H1 (cell line): ENCODE data around the gene ZBP1. TPM values are rescaled to one million over a fixed set of nuclear protein-coding genes. Genes with fewer than 3 reads are reported as not detected.

Experiments
- CTCF ChIA-PET: fragments of 300-600 bp; sonication (Branson Sonifier 250); formaldehyde crosslinking; loops from one replicate; lab custom pipeline; 2021; ENCODE audit not compliant: partially characterized antibody; lab: Charles Lee
- POLR2A ChIA-PET: fragments of 300-600 bp; sonication (Branson Sonifier 250); formaldehyde crosslinking; loops from one replicate; lab custom pipeline; 2021; ENCODE audit warnings: inconsistent platforms; ENCODE audit not compliant: partially characterized antibody; lab: Charles Lee
- DNase-seq, 2 experiments: peaks; one replicate each; pipeline versions ENCODE4 v3.0.0 to v3.0.0-alpha.2; 2010 to 2022; ENCODE audit warnings: low spot score in 2 of 2, low read depth in 1 of 2, mixed read lengths in 1 of 2
- FAIRE-seq: peaks from 2 replicates; lab custom pipeline; 2011; peaks lifted over from hg19 to GRCh38; lab: Jason Lieb, UNC
- H2AFZ ChIP-seq: 2 replicates; pipeline ENCODE4 v1.8.1; 2012; ENCODE audit warnings: low read length, inconsistent platforms
- H2AK5ac ChIP-seq: 2 replicates; pipeline ENCODE4 v1.6.1; 2013; ENCODE audit warnings: low read depth, low read length
- H2BK120ac ChIP-seq: replicated peaks from 2 replicates; pipeline ENCODE3; 2013; ENCODE audit warnings: low read depth, low read length, inconsistent platforms
- H2BK12ac ChIP-seq: 2 replicates; pipeline ENCODE4 v1.6.1; 2013; ENCODE audit warnings: low read depth, low read length
- H2BK15ac ChIP-seq: 2 replicates; pipeline ENCODE4 v1.6.1; 2013; ENCODE audit warnings: low read length
- H2BK20ac ChIP-seq: 2 replicates; pipeline ENCODE4 v1.6.1; 2013; ENCODE audit warnings: low read length
- H2BK5ac ChIP-seq: 2 replicates; pipeline ENCODE4 v1.6.1; 2013; ENCODE audit warnings: low read depth, low read length
- H3K14ac ChIP-seq: 2 replicates; pipeline ENCODE4 v1.6.1; 2013; ENCODE audit warnings: inconsistent platforms; ENCODE audit not compliant: insufficient read length
- H3K18ac ChIP-seq: 2 replicates; pipeline ENCODE4 v1.6.1; 2013; ENCODE audit warnings: low read length; ENCODE audit errors: extremely low read depth
- H3K23ac ChIP-seq: 2 replicates; pipeline ENCODE4 v1.6.1; 2013; ENCODE audit warnings: inconsistent platforms; ENCODE audit not compliant: insufficient read length
- H3K23me2 ChIP-seq: 2 replicates; pipeline ENCODE4 v1.6.1; 2013; ENCODE audit warnings: low read depth, low read length
- H3K27ac ChIP-seq: 2 replicates; pipeline ENCODE4 v1.6.1; 2011; ENCODE audit warnings: low read depth, low read length, inconsistent platforms
- H3K27me3 ChIP-seq, 4 experiments: replicated peaks in 1 of 4; 1 replicate in 1 of 4; 2 replicates in 3 of 4; pipeline versions ENCODE4 v1.6.1 to v1.8.1; 2011 to 2013; ENCODE audit warnings: low read length in 3 of 4, mild to moderate bottlenecking in 3 of 4, inconsistent platforms in 2 of 4, mixed read lengths in 2 of 4, moderate library complexity in 1 of 4; ENCODE audit not compliant: control insufficient read depth in 3 of 4, insufficient read depth in 3 of 4; ENCODE audit errors: extremely low read depth in 1 of 4
- H3K36me3 ChIP-seq, 4 experiments: 2 replicates each; pipeline versions ENCODE4 v1.6.1 to v1.8.1; 2011 to 2013; ENCODE audit warnings: mild to moderate bottlenecking in 4 of 4, low read length in 3 of 4, moderate library complexity in 2 of 4, control low read depth in 1 of 4, inconsistent platforms in 1 of 4; ENCODE audit not compliant: insufficient read depth in 4 of 4, control insufficient read depth in 2 of 4
- H3K4ac ChIP-seq: replicated peaks from 2 replicates; pipeline ENCODE3; 2013; ENCODE audit warnings: low read length, low read depth, mixed read lengths, inconsistent platforms; ENCODE audit not compliant: insufficient read length
- H3K4me1 ChIP-seq, 4 experiments: replicated peaks in 1 of 4; 1 replicate in 1 of 4; 2 replicates in 3 of 4; pipeline versions ENCODE4 v1.6.1 to v1.8.1; 2011 to 2013; ENCODE audit warnings: low read length in 3 of 4, inconsistent platforms in 2 of 4, mixed read lengths in 1 of 4; ENCODE audit not compliant: insufficient read depth in 4 of 4, control insufficient read depth in 3 of 4
- H3K4me2 ChIP-seq, 2 experiments: 2 replicates each; pipeline versions ENCODE4 v1.6.1 to v1.8.1; 2011 to 2013; ENCODE audit warnings: low read depth in 2 of 2, low read length in 2 of 2, control low read depth in 1 of 2, inconsistent platforms in 1 of 2, mild to moderate bottlenecking in 1 of 2; ENCODE audit not compliant: insufficient read depth in 1 of 2
- H3K4me3 ChIP-seq, 4 experiments: fragments of 200-600, 300-600 bp in 1 of 4; sonication (generic), shearing (Covaris generic), sonication (Bioruptor Twin) in 1 of 4; 2 replicates each; pipeline versions ENCODE4 v1.5.1 to v1.8.1; 2011 to 2016; ENCODE audit warnings: low read length in 4 of 4, low read depth in 3 of 4, control low read depth in 2 of 4, inconsistent platforms in 2 of 4, mild to moderate bottlenecking in 2 of 4, mixed read lengths in 1 of 4, moderate library complexity in 1 of 4; ENCODE audit not compliant: insufficient read depth in 2 of 4; ENCODE audit errors: extremely low read depth in 1 of 4
- H3K56ac ChIP-seq: replicated peaks from 2 replicates; pipeline ENCODE3; 2013; ENCODE audit warnings: low read depth, mild to moderate bottlenecking, mixed read lengths, low read length, inconsistent platforms; ENCODE audit not compliant: insufficient read length
- H3K79me1 ChIP-seq: 2 replicates; pipeline ENCODE4 v1.6.1; 2013; ENCODE audit warnings: low read depth, low read length, control low read depth
- H3K79me2 ChIP-seq, 2 experiments: 2 replicates each; pipeline versions ENCODE4 v1.6.1 to v1.8.1; 2012 to 2013; ENCODE audit warnings: low read length in 2 of 2, mild to moderate bottlenecking in 2 of 2, inconsistent platforms in 1 of 2; ENCODE audit not compliant: insufficient read depth in 2 of 2, control insufficient read depth in 1 of 2
- H3K9ac ChIP-seq, 4 experiments: replicated peaks in 1 of 4; 1 replicate in 1 of 4; 2 replicates in 3 of 4; pipeline versions ENCODE4 v1.6.1 to v1.8.1; 2011 to 2013; ENCODE audit warnings: low read depth in 3 of 4, low read length in 3 of 4, control low read depth in 2 of 4, mild to moderate bottlenecking in 2 of 4, moderate library complexity in 2 of 4, inconsistent platforms in 1 of 4; ENCODE audit errors: extremely low read depth in 1 of 4
- H3K9me3 ChIP-seq, 2 experiments: 2 replicates each; pipeline versions ENCODE4 v1.6.1 to v1.8.1; 2012 to 2013; ENCODE audit warnings: mild to moderate bottlenecking in 2 of 2, moderate library complexity in 2 of 2, control low read depth in 1 of 2, inconsistent platforms in 1 of 2, low read depth in 1 of 2, low read length in 1 of 2, mixed read lengths in 1 of 2; ENCODE audit not compliant: insufficient read depth in 2 of 2
- H4K20me1 ChIP-seq, 2 experiments: replicated peaks in 1 of 2; 2 replicates each; pipeline versions ENCODE3 to v1.8.1; 2011 to 2013; ENCODE audit warnings: inconsistent platforms in 2 of 2, low read length in 2 of 2, mild to moderate bottlenecking in 1 of 2; ENCODE audit not compliant: insufficient read depth in 2 of 2, control insufficient read depth in 1 of 2
- H4K5ac ChIP-seq: 2 replicates; pipeline ENCODE4 v1.6.1; 2013; ENCODE audit warnings: low read length, low read depth, mixed read lengths, inconsistent platforms; ENCODE audit not compliant: insufficient read length
- H4K8ac ChIP-seq: 2 replicates; pipeline ENCODE4 v1.8.0; 2013; ENCODE audit warnings: mild to moderate bottlenecking, moderate library complexity, low read length, inconsistent platforms; ENCODE audit not compliant: insufficient read depth; ENCODE audit errors: extremely low read depth
- H4K91ac ChIP-seq: replicated peaks from 2 replicates; pipeline ENCODE3; 2013; ENCODE audit warnings: low read length, mixed read lengths, inconsistent platforms; ENCODE audit not compliant: insufficient read length
- EZH2 ChIP-seq: fragments of 200-600 bp; sonication (generic); IDR thresholded peaks from 2 replicates; pipeline ENCODE4 v1.7.1; 2012; ENCODE audit warnings: low read depth, mild to moderate bottlenecking, moderate library complexity, low read length, inconsistent platforms; ENCODE audit not compliant: severe bottlenecking
- SP4 ChIP-seq: IDR thresholded peaks from 2 replicates; pipeline ENCODE4 v1.6.1; 2012; ENCODE audit warnings: low read length, inconsistent platforms
- TAF1 ChIP-seq: IDR thresholded peaks from 2 replicates; pipeline ENCODE4 v1.6.1; 2011; ENCODE audit warnings: mild to moderate bottlenecking, low read depth, low read length
- WGBS, 2 experiments: shearing (Covaris generic) in 1 of 2; methylation state at CpG; one replicate each; pipeline versions ENCODE4 v1.1.6 to v1.1.7; 2013 to 2015; ENCODE audit warnings: low lambda C conversion rate in 2 of 2, mixed read lengths in 2 of 2, inconsistent platforms in 1 of 2, low coverage in 1 of 2, missing lambda C conversion rate in 1 of 2; ENCODE audit not compliant: insufficient replicate concordance in 2 of 2, insufficient coverage in 1 of 2, insufficient read length in 1 of 2; ENCODE audit errors: extremely low coverage in 1 of 2, missing lambda C conversion rate in 1 of 2; 5-methylcytosine and 5-hydroxymethylcytosine counted together
- polyA plus RNA-seq, 7 experiments: library from polyadenylated mRNA; depleted of rRNA in 3 of 7; stranded (reverse) in 5 of 7; unstranded in 2 of 7; fragments of >200 nt in 5 of 7; fragments of 200-250 nt in 2 of 7; gene quantifications; 1 replicate in 5 of 7; 2 replicates in 1 of 7; 4 replicates in 1 of 7; pipeline versions ENCODE4 v1.2.1 to v1.2.3, GENCODE V29; 2011 to 2013; ENCODE audit warnings: missing spikeins in 2 of 7, mixed read lengths in 2 of 7
- total RNA-seq: library from RNA; stranded (reverse); fragmentation: NEBNext Ultra II Directional; extraction: Animal tissue kit (Norgen Biotek cat#: 25700); gene quantifications from 2 replicates; pipeline ENCODE4 v1.2.1, GENCODE V29; 2021

ZBP1 gene
- total and polyA plus RNA-seq, 2 of the 8 experiments (the other 6 are each of a cell fraction or from before 2014, with no cell fraction given): not detected

DNA sequence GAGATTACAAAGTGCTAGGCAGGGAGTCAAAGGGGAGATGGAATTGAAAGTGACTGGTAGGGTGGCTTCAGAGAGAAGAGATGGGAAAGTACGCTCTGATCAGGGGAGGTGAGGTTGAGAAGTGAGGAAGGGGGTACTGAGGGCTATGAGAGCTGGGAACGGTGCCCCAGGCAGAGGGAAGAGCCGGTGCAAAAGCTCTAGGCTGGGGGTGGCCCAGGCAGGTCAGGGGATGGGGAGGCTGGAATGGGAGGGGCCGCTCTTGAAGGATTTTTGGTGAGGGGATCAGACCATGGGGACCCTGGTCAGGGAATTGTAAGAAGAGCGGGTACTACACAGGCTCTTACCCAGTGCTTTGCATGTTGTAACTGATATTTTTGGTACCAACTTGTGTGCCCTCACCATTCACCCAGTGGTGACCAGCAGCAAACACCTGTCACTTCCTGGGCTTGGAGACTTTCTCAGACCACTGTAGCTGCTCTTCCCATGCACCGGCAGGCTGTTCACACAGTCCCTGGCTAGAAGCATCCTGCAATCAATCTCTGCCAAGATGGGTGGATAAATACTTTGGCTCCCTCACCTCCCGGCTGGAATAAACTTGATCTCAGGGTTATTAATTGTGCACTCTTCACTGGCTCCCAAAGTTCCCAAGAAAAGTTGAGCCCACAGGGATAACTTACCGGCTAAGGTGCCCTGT lies 35.3 kb downstream of the ZBP1 start:
- H3K56ac ChIP-seq: no peak overlapping the region
- no peak overlapping the region for H3K14ac ChIP-seq
- WGBS, 2 experiments: 91% methylated on average over 8 of the region's 8 CpGs; no CpG with 5 or more reads in 1 of the 2 experiments
- DNase-seq: no peak
- H3K18ac ChIP-seq: no peak overlapping the region
- TF ChIP-seq SP4 (no peak), EZH2 (no peak), TAF1 (no peak)
- H2BK15ac ChIP-seq: no peak overlapping the region; the same call in 1 of the 2 replicates
- H3K36me3 ChIP-seq: no peaks in the 10 kb centered on the region
- H3K79me2 ChIP-seq: no peaks in the 10 kb centered on the region
- H3K4me2 ChIP-seq: no peak overlapping the region
- no peak overlapping the region for H4K5ac ChIP-seq
- H2AFZ ChIP-seq: no peak overlapping the region
- no peak overlapping the region for H3K4me3 ChIP-seq
- no peak overlapping the region for H3K4ac ChIP-seq
- no peaks in the 10 kb centered on the region for H3K9me3 ChIP-seq
- H2AK5ac ChIP-seq: no peak overlapping the region
- CTCF ChIA-PET: interaction anchor here (0.9 to 5.6 kb wide), 9 partner anchors 10 to 123 kb away, joined by 4 to 67 read pairs (median 6); no protein-coding TSS in a partner anchor
- no peak overlapping the region for H3K9ac ChIP-seq
- POLR2A ChIA-PET: no interaction called here
- no peak overlapping the region for H3K23ac ChIP-seq
- no peak overlapping the region for H2BK5ac ChIP-seq
- no peaks in the 10 kb centered on the region for H4K20me1 ChIP-seq
- no peak overlapping the region for H2BK120ac ChIP-seq
- H2BK20ac ChIP-seq: no peak overlapping the region
- H3K27ac ChIP-seq: no peak overlapping the region
- no peak for FAIRE-seq
- no peak overlapping the region for H4K91ac ChIP-seq
- peaks cover 0 to 2% (median 0%) of the 10 kb centered on the region in 4 experiments; a peak in 1 of 7 replicates for H3K4me1 ChIP-seq
- H2BK12ac ChIP-seq: no peak overlapping the region
- H3K79me1 ChIP-seq: no peaks in the 10 kb centered on the region
- peaks cover 0 to 2% (median 0%) of the 10 kb centered on the region in 4 experiments; a peak in 2 of 7 replicates for H3K27me3 ChIP-seq
- no peaks in the 10 kb centered on the region; the same call in 1 of the 2 replicates for H3K23me2 ChIP-seq
- H4K8ac ChIP-seq: no peak overlapping the region
